D721Med (cell line): ENCODE data around the gene UPK1B.

Experiments used
- DNase-seq: peaks from one replicate; pipeline ENCODE4 v3.0.0; 2011; ENCODE audit warnings: low spot score; ENCODE audit not compliant: insufficient read length
- FAIRE-seq: peaks from 2 replicates; lab custom pipeline; 2011; peaks lifted over from hg19 to GRCh38; lab: Jason Lieb, UNC
- CTCF ChIP-seq: IDR thresholded peaks from 2 replicates; pipeline ENCODE4 v1.5.1; 2012; ENCODE audit warnings: mild to moderate bottlenecking, control low read depth; ENCODE audit not compliant: insufficient read depth; ENCODE audit errors: missing control alignments

UPK1B gene

GRCh38 chr3:119181765-119182164 is 8.4 kb downstream of the UPK1B start:
- DNase-seq (no peak), FAIRE-seq (no peak)
- no peak for TF ChIP-seq CTCF

- no peak for FAIRE-seq
- DNase-seq, result no peak
- no peak for TF ChIP-seq CTCF
Measured at GRCh38 chr3:119184111-119184510, 10.7 kb downstream of the UPK1B start.

GRCh38 chr3:119184796-119185570 is 11.6 kb downstream of the UPK1B start:
- DNase-seq (no peak), FAIRE-seq (no peak)
- TF ChIP-seq CTCF, result no peak

- no peak for TF ChIP-seq CTCF
- FAIRE-seq (no peak), DNase-seq (no peak)
Measured at GRCh38 chr3:119187266-119187665, 13.9 kb downstream of the UPK1B start.

GRCh38 chr3:119191800-119192199 is 18.4 kb downstream of the UPK1B start:
- DNase-seq, result no peak
- no peak for TF ChIP-seq CTCF
- no peak for FAIRE-seq

- FAIRE-seq (no peak), DNase-seq (no peak)
- no peak for TF ChIP-seq CTCF
Measured at GRCh38 chr3:119194237-119195150, 21.1 kb downstream of the UPK1B start.
